Keratinocyte (primary cell): ENCODE data around the gene EXOC4. TPM values are rescaled to one million over a fixed set of nuclear protein-coding genes. Genes with fewer than 3 reads are reported as not detected.

Source experiments
- DNase-seq: peaks from one replicate; pipeline ENCODE4 v3.0.0-alpha.2; 2011; ENCODE audit warnings: low read depth, missing footprints, low spot score
- FAIRE-seq: peaks from 2 replicates; lab custom pipeline; 2011; peaks lifted over from hg19 to GRCh38; lab: Jason Lieb, UNC
- H2AFZ ChIP-seq: 2 replicates; pipeline ENCODE4 v1.6.0; 2012; ENCODE audit warnings: low read length, control low read depth, inconsistent platforms; ENCODE audit not compliant: control insufficient read depth
- H3K27ac ChIP-seq: 2 replicates; pipeline ENCODE4 v1.5.1; 2011; ENCODE audit warnings: low read length; ENCODE audit not compliant: control insufficient read depth, insufficient read depth
- H3K27me3 ChIP-seq: 3 replicates; pipeline ENCODE4 v1.6.0; 2011; ENCODE audit warnings: low read length; ENCODE audit not compliant: control insufficient read depth, insufficient read depth; ENCODE audit errors: extremely low read depth
- H3K36me3 ChIP-seq, 2 experiments: 2 replicates in 1 of 2; 3 replicates in 1 of 2; pipeline ENCODE4 v1.5.1; 2011; ENCODE audit warnings: low read length in 2 of 2, mild to moderate bottlenecking in 1 of 2; ENCODE audit not compliant: control insufficient read depth in 2 of 2, insufficient read depth in 2 of 2; ENCODE audit errors: extremely low read depth in 1 of 2
- H3K4me1 ChIP-seq: 3 replicates; pipeline ENCODE4 v1.5.1; 2011; ENCODE audit warnings: low read length; ENCODE audit not compliant: control insufficient read depth, insufficient read depth; ENCODE audit errors: extremely low read depth
- H3K4me2 ChIP-seq: 3 replicates; pipeline ENCODE4 v1.6.0; 2011; ENCODE audit warnings: low read depth, low read length; ENCODE audit not compliant: control insufficient read depth, insufficient read depth; ENCODE audit errors: extremely low read depth
- H3K4me3 ChIP-seq, 3 experiments: fragments of 200-600 bp in 1 of 3; sonication (generic) in 1 of 3; 2 replicates in 2 of 3; 3 replicates in 1 of 3; pipeline ENCODE4 v1.5.1; 2011 to 2016; ENCODE audit warnings: low read length in 3 of 3, mild to moderate bottlenecking in 3 of 3, control low read depth in 2 of 3, inconsistent platforms in 1 of 3, low read depth in 1 of 3, mixed read lengths in 1 of 3, mixed run types in 1 of 3, moderate library complexity in 1 of 3; ENCODE audit not compliant: control insufficient read depth in 2 of 3, insufficient read depth in 2 of 3; ENCODE audit errors: extremely low read depth in 1 of 3
- H3K79me2 ChIP-seq: 2 replicates; pipeline ENCODE4 v1.6.0; 2012; ENCODE audit warnings: low read length; ENCODE audit not compliant: control insufficient read depth, insufficient read depth
- H3K9ac ChIP-seq: 3 replicates; pipeline ENCODE4 v1.6.0; 2011; ENCODE audit warnings: low read length; ENCODE audit not compliant: control insufficient read depth, insufficient read depth; ENCODE audit errors: extremely low read depth
- H3K9me1 ChIP-seq: 3 replicates; pipeline ENCODE4 v1.6.0; 2011; ENCODE audit warnings: low read length; ENCODE audit not compliant: control insufficient read depth, insufficient read depth; ENCODE audit errors: extremely low read depth
- H3K9me3 ChIP-seq: 2 replicates; pipeline ENCODE4 v1.5.1; 2012; ENCODE audit warnings: low read depth, low read length; ENCODE audit not compliant: control insufficient read depth
- H4K20me1 ChIP-seq: 3 replicates; pipeline ENCODE4 v1.6.0; 2011; ENCODE audit warnings: low read length; ENCODE audit not compliant: control insufficient read depth, insufficient read depth; ENCODE audit errors: extremely low read depth
- EZH2 ChIP-seq: IDR thresholded peaks from one replicate; pipeline ENCODE4 v1.6.1; 2012; ENCODE audit warnings: inconsistent platforms, mild to moderate bottlenecking, low read length, moderate library complexity
- dilution Hi-C: fragments of 300-500 bp; cut with MboI; formaldehyde crosslinking; loops from one replicate; pipeline ENCODE4 v1.7.0; 2020; ENCODE audit warnings: low sequenced_read_pairs; ENCODE audit not compliant: extremely low pct_ligation_motif_present
- polyA plus RNA-seq, 5 experiments: library from polyadenylated mRNA; depleted of rRNA in 3 of 5; stranded (reverse) in 3 of 5; stranded (forward) in 1 of 5; unstranded in 1 of 5; fragments of >200 nt; gene quantifications; 1 replicate in 1 of 5; 2 replicates in 3 of 5; 3 replicates in 1 of 5; pipeline versions ENCODE4 v1.2.1 to v1.2.3, GENCODE V29; 2011 to 2012; ENCODE audit warnings: missing spikeins in 2 of 5, low read depth in 1 of 5, low replicate concordance in 1 of 5
- TF ChIP-seq, protein P1 (sequence below), 3 experiments: IDR thresholded peaks in 1 of 3; conservative IDR thresholded peaks in 1 of 3; optimal IDR thresholded peaks in 1 of 3; 2 replicates in 2 of 3; 3 replicates in 1 of 3; pipeline versions ENCODE3 to v1.5.1; 2011; ENCODE audit warnings: low read length in 3 of 3, mild to moderate bottlenecking in 3 of 3, moderate library complexity in 2 of 3, control low read depth in 1 of 3, inconsistent platforms in 1 of 3; ENCODE audit not compliant: insufficient read depth in 2 of 3; ENCODE audit errors: extremely low read depth in 1 of 3

The EXOC4 gene
- polyA plus RNA-seq, 1 donor (not counting 4 experiments of a cell fraction or from before 2014, with no cell fraction given) = 52.6 TPM

DNA sequence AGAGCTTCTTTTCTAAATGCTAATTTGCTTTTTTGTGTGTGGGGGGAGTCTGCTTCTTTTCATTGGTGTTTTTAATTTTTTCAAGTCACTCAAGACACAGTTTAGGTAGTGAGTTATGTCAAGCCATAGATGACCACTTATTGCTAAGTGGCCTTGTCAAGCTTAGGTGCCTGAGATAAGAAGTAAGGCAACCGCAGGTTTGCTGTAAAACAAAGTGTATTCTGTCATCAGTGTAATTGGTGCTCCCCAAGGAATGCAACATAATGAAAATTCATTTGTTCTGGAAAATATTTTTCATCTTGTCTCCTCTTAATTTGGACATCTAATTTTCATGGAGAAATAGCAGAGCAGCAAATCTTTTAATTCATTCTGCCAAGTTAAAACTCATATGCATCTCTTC lies 249.6 kb downstream of the EXOC4 start:
- H3K9me3 ChIP-seq = no peaks in the 10 kb centered on the region
- no peaks in the 10 kb centered on the region for H3K27me3 ChIP-seq
- no peaks in the 10 kb centered on the region for H3K4me1 ChIP-seq
- H2AFZ ChIP-seq = no peak overlapping the region
- dilution Hi-C loops = no loop called here
- H3K9ac ChIP-seq = no peak overlapping the region
- no peaks in the 10 kb centered on the region for H3K36me3 ChIP-seq
- H3K9me1 ChIP-seq = no peaks in the 10 kb centered on the region
- no peaks in the 10 kb centered on the region for H4K20me1 ChIP-seq
- FAIRE-seq (no peak), DNase-seq (no peak)
- no peak overlapping the region for H3K4me3 ChIP-seq
- H3K79me2 ChIP-seq = no peaks in the 10 kb centered on the region
- TF ChIP-seq, protein P1, sequence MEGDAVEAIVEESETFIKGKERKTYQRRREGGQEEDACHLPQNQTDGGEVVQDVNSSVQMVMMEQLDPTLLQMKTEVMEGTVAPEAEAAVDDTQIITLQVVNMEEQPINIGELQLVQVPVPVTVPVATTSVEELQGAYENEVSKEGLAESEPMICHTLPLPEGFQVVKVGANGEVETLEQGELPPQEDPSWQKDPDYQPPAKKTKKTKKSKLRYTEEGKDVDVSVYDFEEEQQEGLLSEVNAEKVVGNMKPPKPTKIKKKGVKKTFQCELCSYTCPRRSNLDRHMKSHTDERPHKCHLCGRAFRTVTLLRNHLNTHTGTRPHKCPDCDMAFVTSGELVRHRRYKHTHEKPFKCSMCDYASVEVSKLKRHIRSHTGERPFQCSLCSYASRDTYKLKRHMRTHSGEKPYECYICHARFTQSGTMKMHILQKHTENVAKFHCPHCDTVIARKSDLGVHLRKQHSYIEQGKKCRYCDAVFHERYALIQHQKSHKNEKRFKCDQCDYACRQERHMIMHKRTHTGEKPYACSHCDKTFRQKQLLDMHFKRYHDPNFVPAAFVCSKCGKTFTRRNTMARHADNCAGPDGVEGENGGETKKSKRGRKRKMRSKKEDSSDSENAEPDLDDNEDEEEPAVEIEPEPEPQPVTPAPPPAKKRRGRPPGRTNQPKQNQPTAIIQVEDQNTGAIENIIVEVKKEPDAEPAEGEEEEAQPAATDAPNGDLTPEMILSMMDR (optimal IDR thresholded peaks at IDR 0.05 in 1 of 3, IDR thresholded peaks at IDR 0.05 in 1 of 3, conservative IDR thresholded peaks at IDR 0.05 in 1 of 3; ENCODE audit: extremely low read depth in 1 of 3, insufficient read depth in 2 of 3, low read length in 3 of 3) = no peak
- TF ChIP-seq EZH2 = no peak
- H3K27ac ChIP-seq = no peak overlapping the region
- no peak overlapping the region for H3K4me2 ChIP-seq

- no peak for FAIRE-seq
- H3K27me3 ChIP-seq = no peaks in the 10 kb centered on the region
- H2AFZ ChIP-seq = no peak overlapping the region
- H3K9me1 ChIP-seq = no peaks in the 10 kb centered on the region
- H3K9ac ChIP-seq = no peak overlapping the region
- no peaks in the 10 kb centered on the region for H3K9me3 ChIP-seq
- H4K20me1 ChIP-seq = no peaks in the 10 kb centered on the region
- no peak overlapping the region for H3K4me2 ChIP-seq
- H3K4me1 ChIP-seq = no peaks in the 10 kb centered on the region
- no peak for DNase-seq
- no peaks in the 10 kb centered on the region for H3K36me3 ChIP-seq
- H3K27ac ChIP-seq = no peak overlapping the region
- dilution Hi-C loops = no loop called here
- no peaks in the 10 kb centered on the region for H3K79me2 ChIP-seq
- TF ChIP-seq, protein P1 (optimal IDR thresholded peaks at IDR 0.05 in 1 of 3, IDR thresholded peaks at IDR 0.05 in 1 of 3, conservative IDR thresholded peaks at IDR 0.05 in 1 of 3; ENCODE audit: extremely low read depth in 1 of 3, insufficient read depth in 2 of 3, low read length in 3 of 3) = no peak
- no peak for TF ChIP-seq EZH2
- no peak overlapping the region for H3K4me3 ChIP-seq
Measured at GRCh38 chr7:133502972-133503371, 250.1 kb downstream of the EXOC4 start.
